ENCODE data around the gene ZNF580.

The ZNF580 gene

GRCh38 chr19:55605207-55605636, 35.6 kb upstream of the ZNF580 start (continued):
- no peak for TF ChIP-seq ZBTB49 (tag by site-specific recombination; IDR thresholded peaks at IDR 0.05; ENCODE audit: low read depth)
- TF ChIP-seq ZNF530 (tag by site-specific recombination; IDR thresholded peaks at IDR 0.05; ENCODE audit: low read depth) = no peak
- peak; percentile 22; the same call in 1 of the 2 replicates for TF ChIP-seq PRDM1 (tag by site-specific recombination; IDR thresholded peaks at IDR 0.05)
- peak; percentile 58; the same call in 1 of the 2 replicates for TF ChIP-seq GLIS1 (tag by site-specific recombination; IDR thresholded peaks at IDR 0.05)
- no peak for TF ChIP-seq ZNF48 (tag by site-specific recombination; IDR thresholded peaks at IDR 0.05)
- peak; percentile 88 for TF ChIP-seq SP3 (tag by site-specific recombination; IDR thresholded peaks at IDR 0.05)
- TF ChIP-seq SP2 (tag by site-specific recombination; IDR thresholded peaks at IDR 0.05) = peak; percentile 87
- no peak for TF ChIP-seq ZNF544 (tag by site-specific recombination; IDR thresholded peaks at IDR 0.05)
- TF ChIP-seq ZFHX2 (tag by site-specific recombination; conservative IDR thresholded peaks at IDR 0.05) = peak; percentile 52
- no peak for TF ChIP-seq ZNF211 (tag by site-specific recombination; IDR thresholded peaks at IDR 0.05; ENCODE audit: low read depth)
- TF ChIP-seq ZNF274 (IDR thresholded peaks at IDR 0.05; ENCODE audit: low read length) = no peak
- TF ChIP-seq ZNF274 (tag by site-specific recombination; IDR thresholded peaks at IDR 0.05; ENCODE audit: borderline replicate concordance) = no peak
- no peak for TF ChIP-seq ZNF311 (tag by site-specific recombination; IDR thresholded peaks at IDR 0.05; ENCODE audit: borderline replicate concordance)
- TF ChIP-seq ZBTB7A (tag by site-specific recombination; IDR thresholded peaks at IDR 0.05; ENCODE audit: low read depth) = no peak
- TF ChIP-seq ZBTB26 (tag by site-specific recombination; optimal IDR thresholded peaks at IDR 0.05) = peak; percentile 65
- TF ChIP-seq ZBTB11 (tag by site-specific recombination; conservative IDR thresholded peaks at IDR 0.05; ENCODE audit: low read depth) = peak; percentile 88
- TF ChIP-seq ZNF366 (tag by site-specific recombination; conservative IDR thresholded peaks at IDR 0.05) = peak; percentile 74
- TF ChIP-seq KLF8 (tag by site-specific recombination; IDR thresholded peaks at IDR 0.05) = peak; percentile 67; the same call in 1 of the 2 replicates
- TF ChIP-seq ZNF24 (tag by site-specific recombination; IDR thresholded peaks at IDR 0.05) = 0 out of 2 replicates have a peak, but pooled peaks have one; percentile 8
- TF ChIP-seq ZIC2 (tag by site-specific recombination; IDR thresholded peaks at IDR 0.05) = peak; percentile 63
- no peak for TF ChIP-seq MZF1 (tag by site-specific recombination; IDR thresholded peaks at IDR 0.05; ENCODE audit: borderline replicate concordance)
- TF ChIP-seq ZBTB21 (tag by site-specific recombination; IDR thresholded peaks at IDR 0.05) = no peak

Measured in HEK293 (cell line).